ENCODE data around the gene SVEP1.
A peak's percentile ranks its signal among the peaks of the same experiment; 100 is the strongest.

The SVEP1 gene

DNA sequence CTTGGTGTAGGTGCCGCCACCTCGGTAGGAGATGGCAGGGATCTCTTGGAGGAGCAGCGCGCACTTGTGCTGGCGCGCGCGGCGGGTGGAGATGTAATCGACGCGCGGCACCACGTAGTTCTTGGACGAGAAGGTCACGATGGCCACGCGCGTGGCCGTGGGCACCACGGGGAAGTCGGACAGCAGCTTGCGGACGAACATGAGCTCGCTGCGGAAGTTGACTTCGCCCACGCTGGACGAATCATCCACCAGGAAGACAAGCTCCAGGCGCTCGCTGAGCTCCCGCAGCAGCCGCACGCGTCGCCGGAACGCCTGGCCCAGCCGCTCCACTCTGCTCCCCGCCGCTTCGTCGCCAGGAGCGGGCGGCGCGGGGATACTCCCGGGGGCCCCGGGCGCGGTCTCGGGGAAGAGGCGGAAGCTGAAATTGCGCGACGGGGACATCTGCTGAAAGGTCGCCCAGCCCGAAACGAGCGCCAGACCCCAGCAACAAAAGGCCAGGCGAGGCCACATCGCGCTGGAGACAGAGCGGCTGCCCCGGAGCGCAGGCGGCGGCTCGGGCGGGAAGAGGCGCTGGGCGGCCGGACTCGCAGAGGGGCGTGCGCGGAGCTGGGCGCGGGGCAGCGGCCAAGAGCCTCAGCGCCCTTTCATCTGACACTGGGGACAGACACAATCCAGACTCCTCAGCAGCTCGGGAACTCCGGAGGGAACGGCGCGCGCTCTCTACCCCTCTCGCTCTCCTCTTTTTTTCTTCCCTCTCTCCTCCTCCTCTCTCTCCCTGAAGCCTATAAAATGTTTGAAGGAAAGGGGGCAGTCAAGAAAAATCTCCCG, at the start of gene SVEP1:
Gene SVEP1, minus strand, starts transcription at position 708 of the 828 bp plus-strand sequence. Its CDS starts 198 bp downstream, at position 510.
- no peaks in the 10 kb centered on the region for H3K79me2 ChIP-seq (ENCODE audit: insufficient read depth, low read length)
- H3K9ac ChIP-seq (ENCODE audit: low read depth, low read length) = no peak within 1 kb of the TSS
- DNase-seq = no peak
- no peaks in the 10 kb centered on the region for H4K20me1 ChIP-seq (ENCODE audit: insufficient read depth, low read length)
- H3K27me3 ChIP-seq (ENCODE audit: insufficient read depth, low read length, poor library complexity) = no peaks in the 10 kb centered on the region
- no peak within 1 kb of the TSS for H3K4me2 ChIP-seq (ENCODE audit: insufficient read depth, low read length)
- no peak within 1 kb of the TSS for H2AFZ ChIP-seq (ENCODE audit: low read depth, low read length)
- no peak within 1 kb of the TSS for H3K27ac ChIP-seq (ENCODE audit: low read length)
- no peak for TF ChIP-seq EZH2 (IDR thresholded peaks at IDR 0.05; ENCODE audit: borderline replicate concordance, low read depth, low read length, severe bottlenecking)
- TF ChIP-seq, protein P1, sequence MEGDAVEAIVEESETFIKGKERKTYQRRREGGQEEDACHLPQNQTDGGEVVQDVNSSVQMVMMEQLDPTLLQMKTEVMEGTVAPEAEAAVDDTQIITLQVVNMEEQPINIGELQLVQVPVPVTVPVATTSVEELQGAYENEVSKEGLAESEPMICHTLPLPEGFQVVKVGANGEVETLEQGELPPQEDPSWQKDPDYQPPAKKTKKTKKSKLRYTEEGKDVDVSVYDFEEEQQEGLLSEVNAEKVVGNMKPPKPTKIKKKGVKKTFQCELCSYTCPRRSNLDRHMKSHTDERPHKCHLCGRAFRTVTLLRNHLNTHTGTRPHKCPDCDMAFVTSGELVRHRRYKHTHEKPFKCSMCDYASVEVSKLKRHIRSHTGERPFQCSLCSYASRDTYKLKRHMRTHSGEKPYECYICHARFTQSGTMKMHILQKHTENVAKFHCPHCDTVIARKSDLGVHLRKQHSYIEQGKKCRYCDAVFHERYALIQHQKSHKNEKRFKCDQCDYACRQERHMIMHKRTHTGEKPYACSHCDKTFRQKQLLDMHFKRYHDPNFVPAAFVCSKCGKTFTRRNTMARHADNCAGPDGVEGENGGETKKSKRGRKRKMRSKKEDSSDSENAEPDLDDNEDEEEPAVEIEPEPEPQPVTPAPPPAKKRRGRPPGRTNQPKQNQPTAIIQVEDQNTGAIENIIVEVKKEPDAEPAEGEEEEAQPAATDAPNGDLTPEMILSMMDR (IDR thresholded peaks at IDR 0.05; ENCODE audit: borderline replicate concordance, extremely low read depth, low read length, poor library complexity, severe bottlenecking) = no peak
- ATAC-seq (ENCODE audit: insufficient read depth, low read depth) = no peak
- no peaks in the 10 kb centered on the region for H3K4me1 ChIP-seq (ENCODE audit: insufficient read depth, low read length)
- H3K36me3 ChIP-seq (ENCODE audit: insufficient read depth, low read length) = no peaks in the 10 kb centered on the region
- H3K4me3 ChIP-seq (ENCODE audit: low read depth in 1 of 2, low read length in 2 of 2) = no peak within 1 kb of the TSS
- no peaks in the 10 kb centered on the region for H3K9me3 ChIP-seq (ENCODE audit: insufficient read depth, low read length, severe bottlenecking)

DNA sequence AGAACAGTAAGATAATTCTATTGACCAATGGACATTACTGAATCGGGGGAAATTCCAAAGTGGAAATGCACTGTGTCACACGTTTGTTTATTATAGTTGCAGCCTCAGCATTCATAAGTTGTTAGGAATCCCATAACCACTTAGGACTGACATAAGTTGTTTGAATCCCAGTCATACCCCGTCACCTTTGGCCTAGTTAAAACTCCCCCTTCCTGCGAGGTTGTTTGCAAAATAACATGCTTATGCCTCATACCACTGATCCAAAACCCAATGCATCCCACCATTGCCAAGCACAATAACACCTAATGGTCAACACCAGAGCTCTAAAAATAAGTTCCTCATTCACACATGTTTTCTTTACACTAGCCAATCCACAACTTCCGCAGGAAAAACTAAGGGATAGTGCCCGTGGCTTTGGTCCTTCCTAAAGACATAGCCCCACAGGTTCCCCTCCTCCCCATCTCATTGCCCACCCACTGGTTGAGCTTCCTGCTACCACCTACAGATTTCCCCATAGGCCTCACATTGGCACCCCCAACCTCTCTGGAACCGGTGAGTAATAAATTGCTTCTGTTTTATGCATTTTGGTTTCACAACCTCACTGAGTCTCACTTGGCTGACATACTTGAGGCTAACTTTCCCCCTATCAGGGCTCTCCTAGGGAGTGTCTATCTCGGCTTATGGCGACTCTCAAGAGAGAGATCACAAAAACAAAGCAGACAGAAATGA, 46.7 kb upstream of the SVEP1 start:
- no peak for DNase-seq
- H3K4me1 ChIP-seq (ENCODE audit: insufficient read depth, low read length) = no peaks in the 10 kb centered on the region
- no peak overlapping the region for H3K4me2 ChIP-seq (ENCODE audit: insufficient read depth, low read length)
- ATAC-seq (ENCODE audit: insufficient read depth, low read depth) = no peak
- no peak for TF ChIP-seq EZH2 (IDR thresholded peaks at IDR 0.05; ENCODE audit: borderline replicate concordance, low read depth, low read length, severe bottlenecking)
- TF ChIP-seq, protein P1 (IDR thresholded peaks at IDR 0.05; ENCODE audit: borderline replicate concordance, extremely low read depth, low read length, poor library complexity, severe bottlenecking) = no peak
- no peaks in the 10 kb centered on the region for H3K9me3 ChIP-seq (ENCODE audit: insufficient read depth, low read length, severe bottlenecking)
- no peaks in the 10 kb centered on the region for H3K79me2 ChIP-seq (ENCODE audit: insufficient read depth, low read length)
- H3K9ac ChIP-seq (ENCODE audit: low read depth, low read length) = no peak overlapping the region
- no peak overlapping the region for H3K27ac ChIP-seq (ENCODE audit: low read length)
- H3K36me3 ChIP-seq (ENCODE audit: insufficient read depth, low read length) = no peaks in the 10 kb centered on the region
- no peaks in the 10 kb centered on the region for H4K20me1 ChIP-seq (ENCODE audit: insufficient read depth, low read length)
- H3K27me3 ChIP-seq (ENCODE audit: insufficient read depth, low read length, poor library complexity) = no peaks in the 10 kb centered on the region
- H3K4me3 ChIP-seq (ENCODE audit: low read depth in 1 of 2, low read length in 2 of 2) = no peak overlapping the region
- H2AFZ ChIP-seq (ENCODE audit: low read depth, low read length) = no peak overlapping the region

DNA sequence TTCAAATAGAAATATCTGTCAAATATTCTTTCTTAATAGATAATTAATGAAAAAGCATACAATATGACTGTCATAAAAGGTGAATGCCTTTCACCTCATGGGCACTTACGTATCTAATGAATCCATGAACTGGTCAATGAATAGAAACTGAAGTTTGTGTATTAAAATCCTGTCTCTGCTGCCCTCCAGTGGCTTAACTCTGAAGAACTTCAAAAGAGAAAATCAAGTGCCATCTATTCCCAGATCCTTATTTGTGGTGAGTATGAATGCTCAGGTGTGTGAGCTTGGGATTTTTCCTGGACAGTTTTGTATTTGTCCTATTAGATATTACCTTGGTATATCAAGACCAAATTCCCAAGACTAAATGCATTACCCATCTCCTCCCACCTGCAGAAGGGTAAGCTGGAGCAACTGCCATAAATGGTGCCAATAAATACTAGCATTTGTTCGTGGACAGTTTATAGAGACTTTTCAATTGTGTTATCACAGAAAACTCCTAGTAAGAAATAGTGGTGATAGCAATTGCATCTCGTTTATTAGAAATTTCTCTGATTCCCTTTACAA, 44.0 kb upstream of the SVEP1 start:
- DNase-seq (peak; percentile 21), ATAC-seq (ENCODE audit: insufficient read depth, low read depth) (0 out of 3 replicates have a peak, but pooled peaks have one; percentile 40)
- Histone ChIP-seq H3K4me1 (ENCODE audit: insufficient read depth, low read length) (no peaks in the 10 kb centered on the region), H3K79me2 (ENCODE audit: insufficient read depth, low read length) (no peaks in the 10 kb centered on the region), H3K27ac (ENCODE audit: low read length) (no peak overlapping the region), H2AFZ (ENCODE audit: low read depth, low read length) (no peak overlapping the region), H3K4me3 (ENCODE audit: low read depth in 1 of 2, low read length in 2 of 2) (no peak overlapping the region), H3K27me3 (ENCODE audit: insufficient read depth, low read length, poor library complexity) (no peaks in the 10 kb centered on the region), H3K4me2 (ENCODE audit: insufficient read depth, low read length) (no peak overlapping the region), H3K9me3 (ENCODE audit: insufficient read depth, low read length, severe bottlenecking) (no peaks in the 10 kb centered on the region), H3K36me3 (ENCODE audit: insufficient read depth, low read length) (no peaks in the 10 kb centered on the region), H3K9ac (ENCODE audit: low read depth, low read length) (no peak overlapping the region), H4K20me1 (ENCODE audit: insufficient read depth, low read length) (no peaks in the 10 kb centered on the region)
- TF ChIP-seq, protein P1 (IDR thresholded peaks at IDR 0.05; ENCODE audit: borderline replicate concordance, extremely low read depth, low read length, poor library complexity, severe bottlenecking) = peak; percentile 67
- no peak for TF ChIP-seq EZH2 (IDR thresholded peaks at IDR 0.05; ENCODE audit: borderline replicate concordance, low read depth, low read length, severe bottlenecking)
